Measurements from ENCODE around the gene TBXAS1.
"Not testable (repeated sequence)": the region's sequence is repeated elsewhere in the genome, so short reads cannot be mapped to it uniquely, and the experiment has no call there.

Gene TBXAS1

GRCh38 chr7:139915864-139916716 lies 87.0 kb downstream of the TBXAS1 start:
- DNase-seq = no peak

- no peak for DNase-seq
Observed at GRCh38 chr7:139916717-139917395, 87.8 kb downstream of the TBXAS1 start.

- DNase-seq = no peak
Observed at GRCh38 chr7:139917851-139918250, 88.8 kb downstream of the TBXAS1 start.

GRCh38 chr7:139918480-139918879 lies 89.4 kb downstream of the TBXAS1 start:
- no peak for DNase-seq

GRCh38 chr7:139923090-139923489 lies 94.0 kb downstream of the TBXAS1 start:
- DNase-seq = no peak

GRCh38 chr7:139924461-139924860 lies 95.4 kb downstream of the TBXAS1 start:
- no peak for DNase-seq

GRCh38 chr7:139929221-139929620 lies 100.2 kb downstream of the TBXAS1 start:
- not testable (repeated sequence) for DNase-seq

GRCh38 chr7:139930286-139930965 lies 101.4 kb downstream of the TBXAS1 start:
- DNase-seq = no peak

- DNase-seq = no peak
Observed at GRCh38 chr7:139931190-139931934, 102.3 kb downstream of the TBXAS1 start.

GRCh38 chr7:139932531-139932930 lies 103.5 kb downstream of the TBXAS1 start:
- no peak for DNase-seq

GRCh38 chr7:139936760-139937310 lies 107.8 kb downstream of the TBXAS1 start:
- DNase-seq = no peak

- DNase-seq = no peak
Observed at GRCh38 chr7:139937715-139938114, 108.7 kb downstream of the TBXAS1 start.

- no peak for DNase-seq
Observed at GRCh38 chr7:139940866-139941265, 111.8 kb downstream of the TBXAS1 start.

- DNase-seq = no peak
Observed at GRCh38 chr7:139941421-139941820, 112.4 kb downstream of the TBXAS1 start.

GRCh38 chr7:139941866-139942265 lies 112.8 kb downstream of the TBXAS1 start:
- DNase-seq = no peak

- no peak for DNase-seq
Observed at GRCh38 chr7:139942636-139943035, 113.6 kb downstream of the TBXAS1 start.

GRCh38 chr7:139943401-139943800 lies 114.3 kb downstream of the TBXAS1 start:
- DNase-seq = no peak

GRCh38 chr7:139944248-139944647 lies 115.2 kb downstream of the TBXAS1 start:
- DNase-seq = no peak

GRCh38 chr7:139946533-139946932 lies 117.5 kb downstream of the TBXAS1 start:
- DNase-seq = no peak

- no peak for DNase-seq
Observed at GRCh38 chr7:139947021-139947420, 118.0 kb downstream of the TBXAS1 start.

- no peak for DNase-seq
Observed at GRCh38 chr7:139948167-139948566, 119.1 kb downstream of the TBXAS1 start.

- DNase-seq = no peak
Observed at GRCh38 chr7:139948587-139949335, 119.7 kb downstream of the TBXAS1 start.
